H1 (cell line): ENCODE measurements around the gene BTBD1. TPM values are rescaled to one million over a fixed set of nuclear protein-coding genes. Genes with fewer than 3 reads are reported as not detected.

Source experiments
- HDAC6 ChIP-seq: IDR thresholded peaks from one replicate; pipeline ENCODE4 v1.7.1; 2012; ENCODE audit warnings: low read depth, mild to moderate bottlenecking, inconsistent platforms, low read length, moderate library complexity
- KDM5A ChIP-seq: fragments of 200-600 bp; IDR thresholded peaks from 2 replicates; pipeline ENCODE4 v1.7.1; 2012; ENCODE audit warnings: mild to moderate bottlenecking, low read length, inconsistent platforms, mixed read lengths
- POLR2A ChIP-seq, 2 experiments: IDR thresholded peaks; 1 replicate in 1 of 2; 2 replicates in 1 of 2; pipeline ENCODE4 v1.6.1; 2011; ENCODE audit warnings: low read depth in 2 of 2, low read length in 2 of 2, mild to moderate bottlenecking in 2 of 2; ENCODE audit errors: control extremely low read depth in 1 of 2
- YY1 ChIP-seq: IDR thresholded peaks from 2 replicates; pipeline ENCODE4 v1.6.1; 2011; ENCODE audit warnings: low read depth, mild to moderate bottlenecking, low read length
- polyA plus RNA-seq, 7 experiments: library from polyadenylated mRNA; depleted of rRNA in 3 of 7; stranded (reverse) in 5 of 7; unstranded in 2 of 7; fragments of >200 nt in 5 of 7; fragments of 200-250 nt in 2 of 7; gene quantifications; 1 replicate in 5 of 7; 2 replicates in 1 of 7; 4 replicates in 1 of 7; pipeline versions ENCODE4 v1.2.1 to v1.2.3, GENCODE V29; 2011 to 2013; ENCODE audit warnings: missing spikeins in 2 of 7, mixed read lengths in 2 of 7
- total RNA-seq: library from RNA; stranded (reverse); fragmentation: NEBNext Ultra II Directional; extraction: Animal tissue kit (Norgen Biotek cat#: 25700); gene quantifications from 2 replicates; pipeline ENCODE4 v1.2.1, GENCODE V29; 2021
- TF ChIP-seq, protein P1 (sequence below): IDR thresholded peaks from 2 replicates; pipeline ENCODE4 v1.6.1; 2012; ENCODE audit warnings: low read length, inconsistent platforms

The BTBD1 gene
- total and polyA plus RNA-seq, 2 of the 8 experiments (the other 6 are each of a cell fraction or from before 2014, with no cell fraction given): 18.6 to 39.5 TPM

DNA sequence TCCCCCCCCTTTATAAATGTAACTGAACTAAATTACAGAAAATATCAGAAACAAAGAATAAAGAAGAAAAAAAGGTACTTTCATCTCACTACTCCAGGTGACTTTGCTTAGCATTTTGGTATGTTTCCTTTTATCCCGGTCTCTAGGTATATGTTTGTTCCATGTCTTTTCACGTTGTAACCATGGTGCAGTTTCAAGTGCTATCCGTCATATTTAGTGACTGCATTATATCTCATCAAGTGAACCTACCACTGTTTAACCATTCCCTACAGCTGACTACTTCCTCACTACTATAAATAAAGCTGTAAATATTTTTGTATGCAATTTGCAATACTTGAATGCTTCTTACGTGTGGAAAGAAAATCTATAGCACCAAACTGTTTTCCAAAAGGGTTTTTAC lies 2.2 kb downstream of the BTBD1 start (continued):
- TF ChIP-seq, protein P1, sequence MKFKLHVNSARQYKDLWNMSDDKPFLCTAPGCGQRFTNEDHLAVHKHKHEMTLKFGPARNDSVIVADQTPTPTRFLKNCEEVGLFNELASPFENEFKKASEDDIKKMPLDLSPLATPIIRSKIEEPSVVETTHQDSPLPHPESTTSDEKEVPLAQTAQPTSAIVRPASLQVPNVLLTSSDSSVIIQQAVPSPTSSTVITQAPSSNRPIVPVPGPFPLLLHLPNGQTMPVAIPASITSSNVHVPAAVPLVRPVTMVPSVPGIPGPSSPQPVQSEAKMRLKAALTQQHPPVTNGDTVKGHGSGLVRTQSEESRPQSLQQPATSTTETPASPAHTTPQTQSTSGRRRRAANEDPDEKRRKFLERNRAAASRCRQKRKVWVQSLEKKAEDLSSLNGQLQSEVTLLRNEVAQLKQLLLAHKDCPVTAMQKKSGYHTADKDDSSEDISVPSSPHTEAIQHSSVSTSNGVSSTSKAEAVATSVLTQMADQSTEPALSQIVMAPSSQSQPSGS: no peak
- TF ChIP-seq YY1 (no peak), KDM5A (no peak), POLR2A (IDR thresholded peaks at IDR 0.05; ENCODE audit: control extremely low read depth in 1 of 2, low read depth in 2 of 2, low read length in 2 of 2) (no peak), HDAC6 (no peak)
